NCI-H2196 treated with DMSO at 0.1 percent for 48 hours (cell line): ENCODE measurements around the gene MAGI2.

Experiments used
- DNase-seq: peaks from one replicate; lab custom pipeline; 2025; ENCODE audit not compliant: unreplicated experiment; lab: John Stamatoyannopoulos, UW

Gene MAGI2

DNA sequence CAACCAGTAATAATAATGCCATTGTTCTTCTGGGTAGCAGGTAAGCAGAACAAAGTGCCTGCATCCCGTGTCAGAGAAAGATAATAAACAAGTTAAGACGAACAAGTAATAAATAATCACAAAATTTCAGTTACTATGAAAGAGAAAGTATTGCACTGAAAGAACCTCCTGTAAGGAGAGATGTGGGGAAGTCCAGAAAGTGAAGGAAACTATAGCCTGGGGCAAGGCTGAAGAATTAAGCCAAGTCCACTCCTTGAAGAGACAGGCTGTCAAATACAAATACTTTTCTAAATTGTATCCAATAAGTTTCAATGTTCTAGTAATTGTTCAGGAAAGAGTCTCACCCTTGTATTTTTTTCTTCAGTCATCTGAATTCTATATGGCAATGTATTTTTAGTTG is 611.4 kb downstream of the MAGI2 start:
- DNase-seq = no peak

DNA sequence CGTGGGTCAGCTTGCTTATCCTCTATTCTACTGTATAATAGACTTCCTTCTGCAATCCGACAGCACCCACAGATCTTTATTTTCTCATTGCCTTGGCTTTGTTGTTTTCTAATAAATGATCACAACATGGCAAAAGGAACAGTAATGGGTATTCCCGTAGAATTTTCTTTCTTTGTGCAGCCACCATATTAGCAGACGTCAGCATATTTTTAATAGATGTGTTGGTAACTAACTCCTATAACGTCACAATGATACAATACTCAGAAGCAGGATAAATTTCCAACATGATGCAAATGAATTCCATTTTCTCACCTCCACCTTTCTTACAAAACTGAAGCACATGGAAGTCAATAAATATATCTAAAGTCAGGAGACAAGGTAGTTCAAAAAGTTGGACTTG is 617.6 kb downstream of the MAGI2 start:
- DNase-seq = no peak

DNA sequence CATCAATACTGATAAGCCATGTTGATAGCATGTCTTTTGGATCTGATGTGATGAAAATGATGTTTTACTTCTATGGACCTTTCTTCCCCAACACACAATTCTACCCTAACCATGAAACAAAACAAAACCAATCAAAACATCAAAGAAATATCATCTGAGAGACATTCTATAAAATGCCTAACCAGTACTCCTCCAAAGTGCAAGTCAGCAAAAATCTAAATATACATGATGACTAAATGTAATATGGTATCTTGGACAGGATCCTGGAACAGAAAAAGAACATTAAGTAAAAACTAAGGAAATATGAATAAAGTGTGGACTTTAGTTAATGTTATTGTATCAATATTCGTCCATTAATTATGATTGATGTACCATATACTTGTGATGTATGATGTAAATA is 625.1 kb downstream of the MAGI2 start:
- DNase-seq = no peak

DNA sequence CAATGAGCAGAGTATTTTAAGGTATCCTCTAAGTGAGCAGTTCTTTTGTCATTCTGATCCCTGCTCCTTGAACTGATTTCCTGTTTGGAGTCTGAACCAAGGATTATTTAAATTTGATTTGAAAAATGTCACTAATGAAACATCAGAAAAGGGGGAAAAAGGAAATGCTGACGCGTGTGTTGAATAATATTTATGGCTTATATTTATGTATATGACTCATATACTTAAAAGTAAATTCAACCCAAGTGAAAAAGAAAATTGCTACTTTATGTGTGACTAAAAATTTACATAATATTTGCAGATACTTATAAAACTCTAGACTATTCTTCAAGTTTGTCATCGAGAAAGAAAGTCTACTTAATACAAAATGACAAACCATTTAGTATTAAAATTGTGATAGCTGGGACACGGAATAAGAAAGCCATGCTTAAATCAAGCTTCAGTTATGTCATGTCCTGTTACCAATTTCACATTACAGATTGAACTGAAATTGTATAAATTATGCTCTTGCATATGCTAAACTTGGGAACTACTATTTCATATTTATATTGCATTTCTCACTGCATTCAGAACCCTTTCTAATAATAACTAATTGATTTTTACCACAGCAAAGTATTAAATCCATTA is 649.9 kb downstream of the MAGI2 start:
- DNase-seq = no peak

DNA sequence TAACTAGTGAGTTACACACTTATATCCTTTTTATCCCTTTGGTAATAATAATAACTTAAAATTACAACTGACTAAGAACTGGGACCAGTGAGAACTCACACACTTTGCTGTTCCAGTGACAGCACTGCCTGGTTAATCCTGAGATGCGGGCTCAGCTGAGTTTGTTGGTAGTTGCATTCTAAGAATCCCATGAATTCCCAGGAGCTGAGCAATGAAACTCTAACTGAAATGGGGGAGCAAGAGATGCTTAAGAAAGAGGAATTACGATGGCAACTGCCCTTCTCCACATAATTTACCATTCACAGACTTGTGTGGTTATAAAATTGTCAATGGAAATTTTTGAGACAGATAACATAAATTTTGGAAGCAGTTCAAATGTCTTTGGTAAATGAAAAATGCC is 659.4 kb downstream of the MAGI2 start:
- no peak for DNase-seq

DNA sequence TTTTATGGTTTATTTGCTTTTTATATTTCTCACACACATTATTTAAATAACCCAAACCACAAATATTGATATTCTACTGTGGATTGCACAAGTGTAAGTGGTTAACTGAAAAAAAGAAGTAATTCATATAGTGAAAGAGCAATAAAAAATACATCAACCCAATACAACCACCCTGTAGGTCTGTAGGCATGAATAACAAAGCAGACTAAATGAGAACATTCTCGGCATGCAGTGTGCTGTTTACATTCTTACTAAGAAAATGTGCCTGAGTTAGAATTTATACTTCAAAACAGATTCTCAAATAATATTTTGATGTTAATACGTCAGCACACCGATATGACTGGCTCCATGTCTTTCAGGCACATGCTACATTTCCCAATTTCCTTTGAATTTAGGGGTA is 660.8 kb downstream of the MAGI2 start:
- no peak for DNase-seq

DNA sequence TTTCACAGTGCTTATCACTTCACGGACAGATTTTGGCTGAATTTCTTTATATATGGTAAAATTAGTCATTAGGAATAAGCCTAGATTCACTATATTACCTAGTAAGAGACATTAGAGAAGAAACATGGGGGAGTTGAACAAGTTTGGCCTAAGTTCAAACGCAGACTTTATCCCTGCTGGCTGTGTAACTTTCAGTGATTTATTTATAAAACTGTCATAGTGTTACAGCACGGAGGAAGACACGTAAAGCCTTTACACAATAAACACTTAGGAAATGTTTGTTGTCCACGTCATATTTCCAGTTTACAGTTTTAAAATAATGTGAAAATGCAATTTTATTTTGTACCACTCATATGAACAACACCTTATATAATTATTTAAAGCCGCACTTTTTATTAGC is 661.5 kb downstream of the MAGI2 start:
- no peak for DNase-seq

DNA sequence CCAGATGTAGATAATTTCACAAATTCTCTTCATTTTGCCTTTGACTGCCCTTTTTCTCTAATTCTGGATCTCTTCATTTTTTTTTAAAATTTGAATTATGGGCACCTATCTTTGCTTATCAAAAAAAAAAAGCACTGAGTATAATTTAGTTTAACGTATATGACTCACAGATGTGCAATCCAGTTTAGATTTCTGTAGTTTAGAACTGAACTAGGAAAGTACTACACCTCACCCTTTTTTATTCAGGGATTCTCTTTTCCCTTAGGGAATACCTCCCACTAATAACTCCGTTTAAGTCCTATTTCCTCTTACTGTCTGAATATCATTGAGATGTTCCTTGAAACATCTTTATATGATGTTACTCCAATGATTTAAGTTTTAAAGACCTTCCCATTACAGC is 665.0 kb downstream of the MAGI2 start:
- DNase-seq = no peak

DNA sequence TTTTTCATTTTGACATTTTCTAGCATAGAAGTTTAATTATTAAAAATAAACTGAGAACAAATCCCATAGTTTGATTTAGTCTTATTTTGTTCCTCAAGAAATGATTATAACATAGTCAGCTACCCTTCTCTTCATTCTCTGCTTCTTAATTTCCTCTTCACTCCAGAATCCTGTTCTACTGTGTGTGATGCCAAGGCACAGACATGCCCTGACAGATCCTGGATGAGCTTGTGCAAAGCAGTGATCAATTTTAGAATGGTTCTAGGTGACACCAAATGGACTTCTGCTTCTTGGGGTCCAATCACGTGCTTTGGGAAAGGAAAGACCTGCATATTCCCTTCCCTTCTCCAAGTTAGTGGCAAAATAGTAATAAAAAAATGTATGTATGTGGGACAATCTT is 665.6 kb downstream of the MAGI2 start:
- no peak for DNase-seq

DNA sequence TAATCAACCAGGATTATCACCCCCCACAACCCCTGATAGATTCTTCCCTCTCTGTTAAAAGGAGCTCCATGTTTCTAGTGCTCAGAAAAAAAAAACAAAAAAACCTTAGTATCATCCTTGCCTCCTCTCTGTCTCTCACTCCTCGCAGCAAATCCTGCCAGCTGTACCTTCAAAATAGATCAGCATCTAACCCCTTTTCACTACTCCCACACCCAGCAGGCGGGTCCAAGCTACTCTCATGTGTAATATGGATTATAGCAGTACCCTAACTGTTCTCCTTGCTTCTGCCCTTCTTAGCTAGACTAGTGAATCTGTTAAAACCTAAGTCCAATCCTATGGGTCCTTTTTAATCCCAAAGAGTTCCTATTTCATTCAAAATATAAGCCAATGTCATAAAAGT is 667.4 kb downstream of the MAGI2 start:
- no peak for DNase-seq

DNA sequence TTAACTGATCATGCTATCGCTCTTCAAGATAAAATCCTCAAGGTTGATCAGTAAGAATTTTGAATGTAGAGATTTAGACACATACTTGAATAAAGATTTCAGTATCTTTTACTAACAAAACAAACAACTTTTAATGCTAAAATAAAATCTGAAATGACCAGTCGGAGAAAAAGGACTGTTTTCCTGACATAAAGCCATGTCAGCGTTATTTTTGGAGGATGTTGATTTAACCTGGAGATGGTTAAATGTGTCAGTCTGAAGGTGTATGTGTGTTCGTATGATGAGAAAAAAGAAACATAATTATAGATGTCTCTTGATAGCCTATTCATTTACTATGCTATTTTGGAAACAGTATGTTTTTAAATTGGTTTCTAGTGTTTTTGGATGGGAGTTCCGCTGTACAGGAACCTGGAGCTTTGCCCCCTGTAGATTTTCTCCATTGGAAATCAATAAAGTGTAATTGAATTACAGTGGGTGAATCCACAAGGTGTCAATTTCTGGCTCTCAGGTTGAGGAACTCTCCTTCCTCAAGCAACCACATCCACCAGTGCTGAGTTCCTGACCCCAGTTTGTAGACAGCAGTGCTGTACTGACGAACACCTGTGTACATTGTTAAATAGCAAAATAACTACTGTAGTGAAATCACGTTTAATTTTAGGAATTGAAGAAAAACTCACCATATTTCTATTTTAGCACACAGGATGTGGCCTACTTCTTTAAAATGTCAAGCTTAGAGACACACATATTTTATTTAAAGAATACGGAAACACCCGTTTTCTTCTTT is 670.1 kb downstream of the MAGI2 start:
- no peak for DNase-seq

DNA sequence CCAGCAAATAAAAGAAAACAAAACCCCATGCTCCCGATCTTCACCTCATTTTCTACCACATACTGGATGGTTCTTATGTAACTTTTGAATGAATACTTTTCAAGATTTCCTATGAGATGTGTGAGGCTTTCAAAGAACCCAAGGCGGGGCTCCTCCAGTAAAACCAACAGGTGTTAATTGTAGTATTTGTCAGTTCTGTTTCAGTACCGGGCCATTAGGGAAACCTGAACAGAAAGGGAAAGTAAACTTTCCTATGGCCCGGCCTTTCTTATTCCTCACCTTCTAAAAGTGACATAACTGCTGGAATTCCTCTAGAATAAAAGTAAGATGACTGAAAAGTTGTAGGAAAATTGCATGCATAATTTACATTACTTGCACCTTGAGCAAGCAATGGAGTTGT is 672.9 kb downstream of the MAGI2 start:
- no peak for DNase-seq

DNA sequence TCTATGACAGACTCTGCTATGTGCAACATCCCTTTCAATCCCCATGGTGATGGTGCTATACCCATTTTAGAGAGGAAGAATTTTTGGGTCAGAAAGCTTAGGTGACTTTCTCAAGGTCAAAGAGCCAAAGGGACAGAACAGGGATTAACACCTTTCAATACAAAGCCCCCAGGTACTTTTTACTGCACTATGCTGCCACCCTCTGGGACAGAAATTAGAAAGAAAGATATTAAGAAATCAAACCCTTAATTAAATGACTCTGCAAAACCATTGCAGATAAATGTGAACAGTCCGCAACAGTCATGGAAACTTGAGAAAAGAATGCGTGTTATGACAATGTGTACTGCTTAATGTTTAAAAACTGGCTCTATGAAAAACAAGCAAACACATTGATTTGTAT is 673.7 kb downstream of the MAGI2 start:
- no peak for DNase-seq

DNA sequence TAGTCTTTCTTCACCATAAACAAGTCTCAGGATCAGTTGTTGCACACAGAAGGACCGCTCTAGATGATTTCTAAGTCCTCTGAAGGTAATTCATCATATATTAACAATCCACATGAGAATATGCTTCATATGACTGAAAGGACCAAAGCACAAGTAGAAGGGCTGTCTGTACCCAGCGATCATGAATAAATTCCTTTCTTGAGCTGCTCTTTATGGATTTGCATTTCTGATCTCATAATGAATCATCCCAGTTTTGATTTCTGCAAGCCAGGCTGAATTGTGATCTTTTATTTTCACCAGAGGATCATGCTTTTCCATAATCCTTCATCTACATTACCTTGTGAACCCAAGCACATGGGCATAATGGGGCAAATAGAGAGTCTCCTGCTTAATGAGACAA is 675.6 kb downstream of the MAGI2 start:
- no peak for DNase-seq

DNA sequence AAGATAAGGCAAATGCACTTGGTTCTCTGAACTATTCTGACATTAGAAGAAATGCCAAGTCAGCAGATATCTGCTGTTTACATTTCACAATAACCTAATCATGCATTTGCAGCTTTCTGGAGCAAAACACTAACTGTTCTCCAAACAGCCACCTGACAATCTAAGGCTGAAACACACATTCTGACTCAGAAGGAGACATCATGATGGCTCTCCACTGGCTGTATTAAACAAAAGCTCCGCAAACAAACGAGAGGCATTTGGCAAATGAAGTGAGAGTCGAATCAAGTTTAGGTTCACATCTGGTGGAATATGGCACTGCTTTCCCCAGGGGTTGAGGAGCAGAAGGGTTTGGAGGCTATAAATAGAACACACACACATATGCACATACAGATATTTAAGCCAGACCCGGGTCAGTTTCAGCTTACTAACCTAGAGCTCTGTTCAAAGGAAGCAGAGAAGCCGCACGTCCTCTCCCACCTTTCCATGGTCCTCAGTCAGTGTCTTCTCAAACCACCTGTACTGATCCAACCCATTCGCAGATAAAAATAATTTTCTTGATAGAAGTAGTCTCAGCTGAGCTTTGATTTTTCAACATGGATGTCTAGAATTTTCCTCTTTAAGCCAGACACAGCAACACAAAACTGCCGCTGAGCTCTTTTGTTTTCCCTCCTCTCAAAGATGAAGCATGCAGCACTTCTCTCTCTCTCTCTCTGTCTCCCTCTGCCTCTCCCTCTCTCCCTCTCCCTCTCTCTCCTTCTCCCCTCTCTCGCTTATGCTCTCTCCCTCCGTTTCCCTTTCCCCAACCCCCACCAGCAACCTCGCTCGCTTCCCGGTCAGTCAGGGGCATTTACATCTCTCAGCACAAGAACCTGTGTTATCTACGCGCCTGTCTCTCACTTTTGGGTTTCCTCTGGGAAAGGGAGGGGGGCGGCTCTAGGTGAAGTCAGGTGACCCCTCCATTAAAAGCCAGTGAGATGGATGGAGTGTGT is 682.8 kb downstream of the MAGI2 start:
- no peak for DNase-seq

DNA sequence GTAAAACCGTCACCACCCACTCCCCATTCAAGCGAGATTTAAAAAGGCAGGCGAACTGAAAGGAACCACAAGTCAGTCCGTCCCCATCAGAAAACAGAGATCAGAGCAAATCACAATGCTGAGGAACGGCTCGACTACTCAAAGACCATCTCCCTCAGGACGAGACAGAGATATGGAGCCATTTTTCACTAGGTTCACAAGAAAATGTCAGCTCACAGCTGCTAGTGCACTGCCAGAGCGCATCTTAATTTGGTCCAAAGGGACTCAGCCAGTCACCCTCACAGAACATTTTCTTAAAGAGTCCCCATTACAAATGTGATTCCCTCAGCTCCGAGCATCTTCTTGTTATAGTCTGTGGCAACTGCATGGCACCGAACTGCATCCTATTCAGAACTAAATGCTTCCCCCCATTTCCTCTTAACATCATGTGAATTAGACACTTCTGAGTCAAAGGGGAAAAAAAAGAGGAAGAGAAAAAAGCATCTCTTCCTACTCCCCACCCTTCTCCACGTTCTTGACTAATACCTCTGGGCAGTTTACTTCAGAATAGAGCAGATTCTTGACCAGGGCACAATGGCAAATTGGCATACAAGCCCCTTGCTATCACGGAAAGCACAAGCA is 683.9 kb downstream of the MAGI2 start:
- no peak for DNase-seq

DNA sequence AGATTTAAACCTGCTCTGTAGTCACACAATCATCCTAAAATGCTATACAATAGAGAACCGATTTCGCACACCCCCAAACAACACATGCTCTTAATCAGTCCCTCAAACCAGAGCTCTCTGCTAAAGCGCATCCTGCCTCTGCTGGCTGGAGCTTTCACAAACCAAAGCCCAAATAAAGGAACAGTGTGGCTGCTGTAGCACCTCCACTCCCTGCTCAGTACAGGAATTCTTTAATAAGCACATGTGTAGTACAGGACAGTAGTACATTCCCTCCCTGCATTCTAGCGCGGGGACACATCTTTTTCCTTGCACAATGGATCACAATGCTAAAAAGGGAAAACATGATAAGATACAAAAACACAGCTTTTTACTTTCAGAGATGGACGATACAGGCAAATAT is 684.6 kb downstream of the MAGI2 start:
- DNase-seq = no peak

DNA sequence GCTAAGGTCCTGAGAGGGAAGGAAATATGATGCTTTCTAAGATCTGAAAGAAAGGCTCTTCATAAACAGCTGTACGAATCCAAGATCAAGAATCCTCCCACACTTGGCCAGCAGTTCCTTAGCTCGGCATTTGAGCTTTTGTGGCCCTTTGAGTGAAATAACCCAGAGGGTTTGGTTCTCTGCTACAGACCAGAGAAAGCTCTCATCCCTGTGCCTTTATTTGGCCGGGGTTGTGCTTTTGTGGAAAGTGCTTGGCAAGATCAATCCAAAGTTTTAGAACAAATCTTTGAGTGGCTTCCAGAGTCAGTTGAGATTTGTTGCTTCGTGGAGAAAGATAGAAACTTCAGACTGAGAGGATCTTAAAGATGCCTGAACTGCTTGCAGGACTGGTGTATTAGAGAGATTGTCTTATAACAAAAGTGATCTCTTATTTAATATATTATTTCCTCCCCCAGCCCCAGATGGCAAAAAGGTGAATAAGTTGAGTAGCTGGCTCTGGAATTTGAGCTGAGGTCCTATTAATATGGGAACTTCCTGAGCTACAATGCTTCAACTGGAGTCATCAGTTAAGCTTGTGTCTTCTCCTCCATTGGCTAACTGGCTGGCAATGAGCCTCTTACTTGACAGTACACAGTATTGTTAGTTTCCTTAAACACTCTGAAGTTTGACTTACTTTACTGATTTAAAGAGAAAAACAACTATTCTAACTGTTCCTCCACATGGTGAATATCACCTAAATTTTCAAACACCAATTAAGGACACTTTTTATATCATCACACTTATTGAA is 687.3 kb downstream of the MAGI2 start:
- DNase-seq = no peak

DNA sequence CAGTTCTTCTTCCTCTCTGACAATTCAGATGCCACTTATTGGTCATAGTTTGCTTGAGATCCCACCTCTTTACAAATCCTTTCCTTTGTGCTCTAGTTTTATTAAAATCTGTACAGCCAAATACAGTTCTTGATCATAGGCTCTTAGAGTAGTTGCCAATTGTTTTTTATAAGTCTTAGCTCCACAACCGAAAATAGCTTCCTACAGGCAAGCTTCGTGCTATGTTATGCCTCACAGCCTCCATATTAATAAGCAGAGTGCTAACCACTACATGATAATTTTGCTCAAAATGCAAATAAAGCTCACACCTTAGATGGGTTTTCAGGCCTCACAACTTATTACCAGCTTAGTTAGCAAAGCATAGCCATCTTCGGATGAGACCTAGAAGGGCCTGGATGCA is 688.9 kb downstream of the MAGI2 start:
- no peak for DNase-seq

DNA sequence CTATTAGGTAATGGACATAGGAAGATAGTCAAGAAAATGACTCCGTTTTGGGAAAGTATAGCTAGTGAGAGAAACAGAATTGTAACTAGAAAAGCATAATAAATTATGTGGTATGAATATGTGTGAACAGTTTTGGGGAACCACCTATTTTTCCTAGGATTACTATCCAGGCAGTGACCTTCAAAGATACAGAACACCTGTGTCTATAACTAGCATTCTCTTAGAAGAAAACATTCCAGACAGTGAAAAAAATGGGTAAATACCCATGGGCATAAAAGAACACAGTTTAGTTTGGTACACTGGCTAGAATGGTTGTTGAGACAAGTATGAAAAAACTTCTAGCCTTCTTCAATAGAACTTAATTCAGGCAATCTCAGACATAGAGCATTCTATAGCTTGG is 690.8 kb downstream of the MAGI2 start:
- no peak for DNase-seq
